Neural cell (in vitro differentiated cells): ENCODE results near the gene MCM5.

Experiments used
- CTCF ChIP-seq: fragments of 450-650 bp; IDR thresholded peaks from 2 replicates; pipeline ENCODE4 v1.5.1; 2014; ENCODE audit warnings: antibody characterized with exemption, mild to moderate bottlenecking, moderate library complexity; ENCODE audit not compliant: poor library complexity, severe bottlenecking
- EP300 ChIP-seq: fragments of 450-650 bp; conservative IDR thresholded peaks from 2 replicates; pipeline ENCODE4 v1.6.1; 2014; ENCODE audit warnings: antibody characterized with exemption, mild to moderate bottlenecking, moderate library complexity; ENCODE audit not compliant: poor library complexity, severe bottlenecking
- EZH2 ChIP-seq: fragments of 200-600, 300-800 bp; shearing (Covaris generic), sonication (generic); IDR thresholded peaks from 2 replicates; pipeline ENCODE4 v1.6.1; 2014; ENCODE audit warnings: antibody characterized with exemption, low read length, borderline replicate concordance, mild to moderate bottlenecking; ENCODE audit not compliant: insufficient read depth, poor library complexity, severe bottlenecking
- RAD21 ChIP-seq: fragments of 450-650 bp; conservative IDR thresholded peaks from 2 replicates; pipeline ENCODE4 v1.6.1; 2014; ENCODE audit warnings: antibody characterized with exemption, mild to moderate bottlenecking, moderate library complexity

- TF ChIP-seq EZH2 (no peak), RAD21 (no peak), EP300 (no peak), CTCF (no peak)
Measured at GRCh38 chr22:35353318-35353717, 46.6 kb upstream of the MCM5 start.
